GM19193 (cell line): ENCODE data around the gene CAPZB.

ENCODE experiments used
- POLR2A ChIP-seq: IDR thresholded peaks from 4 replicates; pipeline ENCODE4 v1.6.1; 2011; ENCODE audit not compliant: insufficient read depth, insufficient read length; ENCODE audit errors: extremely low read depth

Gene CAPZB

DNA sequence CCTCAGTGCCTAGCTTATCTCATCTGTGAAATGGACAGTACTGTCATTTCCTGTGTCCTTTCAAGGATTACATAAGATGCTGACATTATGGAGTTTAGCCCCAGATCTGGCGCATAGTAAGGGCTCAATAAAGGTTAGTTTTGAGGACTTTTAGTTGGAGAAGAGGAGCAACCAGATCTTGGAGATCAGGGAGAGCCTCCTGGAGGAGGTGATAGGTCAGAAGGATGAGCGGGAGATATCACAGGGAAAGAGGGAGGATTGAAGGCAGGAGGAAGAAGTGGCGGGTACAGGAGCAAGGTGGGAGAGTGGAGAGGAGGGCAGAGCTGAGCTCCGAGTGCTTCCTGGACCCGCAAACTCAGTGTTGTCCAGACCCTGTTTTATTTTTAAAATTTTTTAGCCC, 155.7 kb downstream of the CAPZB start:
- TF ChIP-seq POLR2A: no peak

DNA sequence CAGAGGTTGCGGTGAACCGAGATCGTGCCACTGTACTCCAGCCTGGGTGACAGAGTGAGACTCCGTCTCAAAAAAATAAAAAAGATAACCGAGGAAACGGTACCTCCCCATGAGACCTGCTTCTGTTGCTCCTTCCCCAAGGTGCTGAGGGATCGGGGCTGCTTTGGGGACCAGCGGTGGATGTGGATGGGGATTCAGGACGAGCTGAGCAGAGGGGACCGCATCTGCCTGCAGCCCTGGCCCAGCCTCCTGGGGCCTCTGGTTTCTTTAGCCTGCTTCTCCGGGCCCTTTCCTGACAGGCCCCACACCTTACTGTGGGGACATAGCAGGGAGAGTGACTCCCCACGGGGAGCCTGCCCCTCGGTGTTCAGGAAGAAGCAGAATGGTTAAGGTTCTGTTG, 156.2 kb downstream of the CAPZB start:
- TF ChIP-seq POLR2A: no peak

DNA sequence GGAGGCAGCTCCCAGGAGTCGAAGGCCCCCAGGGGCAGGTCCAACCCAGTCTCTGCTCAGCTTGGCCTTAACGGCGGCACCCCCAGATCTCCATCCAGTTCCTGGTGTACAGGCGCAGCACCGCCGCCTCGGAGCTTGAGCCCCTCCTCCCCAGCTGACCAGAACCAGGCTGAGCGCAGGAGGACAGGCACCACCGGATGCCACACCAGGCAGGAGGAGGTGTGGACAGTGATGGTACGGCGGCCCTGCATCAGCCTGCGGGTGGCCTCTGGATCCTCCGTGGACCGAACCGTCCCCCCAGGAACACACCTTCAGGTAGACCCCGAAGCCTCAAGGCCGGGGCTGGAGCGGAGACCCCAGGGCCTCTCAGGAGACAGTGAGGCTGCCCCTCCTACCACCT, 156.9 kb downstream of the CAPZB start:
- TF ChIP-seq POLR2A: no peak

DNA sequence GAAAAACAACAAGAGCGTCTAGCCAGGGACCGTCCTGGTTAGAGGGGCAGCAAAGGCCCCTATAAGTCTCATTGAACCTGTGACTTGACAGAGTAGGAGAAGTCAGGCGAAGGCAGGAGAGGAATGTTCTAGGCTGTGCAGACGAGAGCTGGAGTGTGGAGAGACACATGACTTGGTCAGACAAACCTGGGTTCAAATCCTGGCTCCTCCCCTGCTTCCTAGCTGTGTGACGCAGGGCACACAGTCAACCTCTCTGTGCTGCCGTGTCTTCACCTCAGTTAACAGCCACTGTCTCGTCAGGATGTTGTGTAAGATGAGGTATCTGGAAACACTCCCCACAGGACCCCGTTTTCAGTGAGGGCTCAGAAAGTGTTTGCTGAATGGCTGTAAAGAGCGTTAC, 157.6 kb downstream of the CAPZB start:
- TF ChIP-seq POLR2A: no peak

DNA sequence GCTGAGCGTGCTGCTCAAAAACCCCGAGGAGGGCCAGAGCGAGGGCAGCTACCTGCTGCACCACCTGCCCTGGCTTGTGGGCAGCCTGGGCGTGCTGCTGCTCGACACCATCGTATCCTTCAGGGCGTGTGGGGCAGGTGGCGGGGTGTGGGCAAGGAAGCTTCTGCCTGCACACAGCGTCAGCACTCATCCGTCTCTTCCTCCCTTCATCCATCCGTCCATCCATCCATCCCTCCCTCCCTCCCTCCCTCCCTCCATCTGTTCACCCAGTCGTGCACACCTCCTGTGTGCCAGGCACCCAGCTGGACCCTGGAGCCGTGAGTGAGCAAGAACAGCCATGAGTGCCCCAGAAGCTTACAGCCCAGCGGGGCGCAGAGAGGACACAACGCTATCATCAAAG, 158.0 kb downstream of the CAPZB start:
- TF ChIP-seq POLR2A: no peak

DNA sequence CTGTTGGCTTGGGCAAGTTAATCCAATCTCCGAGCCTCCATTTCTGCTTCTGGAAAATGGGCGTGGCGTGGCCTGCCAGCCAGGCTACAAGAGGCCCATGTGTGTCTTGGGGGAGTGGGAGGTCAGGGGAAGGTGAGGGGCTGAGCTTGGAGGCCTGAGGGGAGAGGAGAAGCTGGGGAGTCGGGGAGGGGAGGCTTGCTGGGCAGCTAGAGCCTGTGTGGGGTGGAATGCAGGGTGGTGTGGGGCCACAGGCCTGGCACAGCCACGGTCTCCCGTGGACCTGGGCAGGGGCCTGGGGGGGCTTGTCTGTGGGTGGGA, 158.6 kb downstream of the CAPZB start:
- no peak for TF ChIP-seq POLR2A

DNA sequence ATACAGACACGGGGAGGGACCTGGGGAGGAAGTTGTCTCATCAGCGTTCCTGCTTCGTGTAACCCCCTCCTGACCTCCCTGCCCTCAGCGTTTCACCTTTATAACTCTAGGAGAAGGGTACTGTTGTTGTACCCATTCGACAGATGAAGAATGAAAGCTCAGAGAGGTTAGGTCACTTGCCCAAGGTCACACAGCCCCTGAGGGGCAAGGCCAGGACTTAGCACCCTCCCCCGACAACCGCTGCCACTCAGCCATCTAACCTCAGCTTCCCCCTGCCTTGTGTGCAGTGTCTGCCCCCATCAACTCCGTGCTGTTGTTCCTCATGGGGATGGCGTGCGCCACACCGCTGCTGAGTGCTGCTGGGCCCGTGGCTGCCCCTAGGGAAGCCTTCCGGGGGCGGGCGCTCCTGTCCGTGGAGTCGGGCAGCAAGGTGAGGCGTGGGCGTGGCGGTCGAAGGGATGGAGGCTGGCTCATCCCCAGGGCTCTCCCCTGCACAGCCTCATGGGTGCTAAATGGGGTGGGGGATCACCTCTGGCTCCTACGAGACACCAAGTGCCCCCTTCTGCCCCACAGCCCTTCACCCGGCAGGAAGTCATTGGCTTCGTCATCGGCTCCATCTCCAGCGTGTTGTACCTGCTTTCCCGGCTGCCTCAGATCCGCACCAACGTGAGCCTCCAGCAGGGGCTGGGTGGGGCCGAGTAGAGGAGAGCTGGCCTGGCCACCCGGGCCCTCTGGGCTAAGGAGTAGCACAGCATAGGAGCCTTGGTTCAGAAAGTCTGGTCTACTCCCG, 159.2 kb downstream of the CAPZB start:
- TF ChIP-seq POLR2A: no peak

DNA sequence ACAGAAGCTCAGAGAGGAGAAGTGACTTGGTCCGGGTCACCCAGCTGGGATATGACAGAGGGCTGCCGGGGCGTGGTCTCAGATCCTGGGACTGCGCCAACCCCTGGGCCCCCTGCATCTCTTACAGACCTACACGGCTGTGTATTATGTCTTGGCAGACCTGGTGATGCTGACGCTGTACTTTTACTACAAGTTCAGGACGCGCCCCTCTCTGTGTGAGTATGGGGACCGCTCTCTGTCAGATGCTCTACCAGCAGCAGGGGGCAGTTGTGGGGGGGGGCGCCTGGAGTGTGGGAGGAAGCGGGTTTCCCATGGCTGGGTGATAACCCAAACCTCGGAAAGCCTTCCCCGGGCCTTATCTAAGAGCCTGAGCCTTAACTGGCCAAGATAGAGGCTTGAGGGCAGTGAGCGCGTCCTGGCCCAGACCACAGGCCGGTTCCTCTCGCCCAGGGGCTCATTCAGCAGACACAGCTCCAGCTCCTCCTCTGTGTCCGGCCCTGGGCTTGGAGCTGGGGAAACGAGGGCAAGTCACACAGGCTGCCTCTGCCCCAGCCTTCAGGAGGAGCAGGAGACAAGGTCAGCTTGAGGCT, 159.9 kb downstream of the CAPZB start:
- TF ChIP-seq POLR2A: no peak

DNA sequence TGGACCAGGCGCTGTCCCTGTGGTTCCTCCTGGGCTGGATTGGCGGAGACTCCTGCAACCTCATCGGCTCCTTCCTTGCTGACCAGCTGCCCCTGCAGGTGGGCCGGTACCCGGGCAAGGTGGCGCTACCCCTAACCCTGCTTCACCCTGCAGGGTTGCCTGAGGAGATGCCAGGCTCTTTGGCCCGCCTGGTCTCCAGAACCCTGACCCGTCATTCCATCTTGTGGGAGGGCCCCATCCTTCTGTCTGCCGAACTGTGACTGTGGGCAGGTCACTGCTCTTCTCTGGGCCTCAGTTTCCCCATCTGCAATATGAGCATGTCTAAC, 160.7 kb downstream of the CAPZB start:
- TF ChIP-seq POLR2A: no peak

DNA sequence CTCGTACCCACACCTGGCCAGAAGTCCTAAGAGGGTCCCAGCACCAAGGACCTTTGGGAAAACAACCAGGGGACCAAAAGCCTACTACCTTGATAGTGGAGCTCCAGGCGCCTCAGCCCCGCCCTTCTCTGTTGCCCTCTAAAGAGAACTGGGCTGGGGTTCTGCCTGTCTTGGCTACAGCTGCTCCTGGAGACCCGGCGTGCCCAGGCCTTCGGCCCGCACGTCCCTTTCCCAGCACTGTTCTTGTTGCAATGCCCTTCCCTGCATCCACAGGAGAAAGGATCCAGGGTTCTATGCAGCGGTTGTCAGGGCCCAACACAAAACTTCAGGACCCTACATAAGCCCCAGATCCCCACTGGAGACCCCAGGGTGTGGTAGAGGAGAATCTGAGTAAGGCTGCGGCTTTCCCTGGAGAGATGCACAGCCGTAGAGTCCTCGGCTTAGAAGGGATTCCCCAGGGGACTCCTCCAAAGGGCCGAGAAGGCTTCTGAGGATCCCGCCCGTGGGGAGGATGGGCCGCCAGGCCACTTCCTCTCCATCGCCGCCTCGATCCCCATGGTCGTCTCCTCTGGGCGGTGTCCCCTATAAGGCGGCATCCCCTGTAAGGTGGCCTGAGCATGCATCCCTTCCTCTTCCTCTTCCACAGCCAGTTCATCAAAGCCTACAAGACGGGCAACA, 161.2 kb downstream of the CAPZB start:
- TF ChIP-seq POLR2A: no peak

DNA sequence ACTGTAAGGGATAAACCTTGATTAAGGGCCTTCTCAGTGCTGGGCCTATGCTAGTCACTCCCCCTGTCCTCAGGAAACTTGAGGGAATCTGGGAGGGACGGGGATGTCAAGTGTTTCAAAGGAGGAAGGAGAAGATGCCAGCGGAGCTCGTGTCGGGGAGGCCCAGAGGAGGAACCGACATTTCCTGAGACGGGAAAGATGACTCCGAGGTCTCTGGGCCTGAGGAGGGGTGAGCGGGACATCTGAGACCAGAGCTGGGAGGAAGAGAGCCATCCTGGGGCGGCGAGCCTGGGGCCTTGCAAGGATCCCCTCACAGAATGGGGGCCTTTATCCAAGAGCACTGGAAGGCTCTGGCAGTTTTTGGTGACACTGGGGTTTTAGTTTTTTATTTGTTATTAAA, 162.9 kb downstream of the CAPZB start:
- TF ChIP-seq POLR2A: no peak

DNA sequence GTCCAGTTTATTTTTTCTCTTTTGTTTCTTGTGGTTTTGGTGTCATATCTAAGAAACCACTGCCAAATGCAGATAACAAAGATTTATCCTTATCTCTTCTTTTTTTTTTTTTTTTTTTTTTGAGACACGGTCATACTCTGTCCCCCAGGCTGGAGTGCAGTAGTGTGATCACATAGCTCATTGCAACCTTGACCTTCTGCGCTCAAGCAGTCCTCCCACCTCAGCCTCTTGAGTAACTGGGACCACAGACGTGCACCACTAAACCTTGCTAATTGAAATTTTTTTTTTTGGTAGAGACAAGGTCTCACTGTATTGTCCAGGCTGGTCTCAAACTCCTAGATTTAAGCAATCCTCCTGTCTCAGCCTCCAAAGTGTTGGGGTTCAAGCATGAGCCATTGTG, 164.3 kb downstream of the CAPZB start:
- TF ChIP-seq POLR2A: no peak

DNA sequence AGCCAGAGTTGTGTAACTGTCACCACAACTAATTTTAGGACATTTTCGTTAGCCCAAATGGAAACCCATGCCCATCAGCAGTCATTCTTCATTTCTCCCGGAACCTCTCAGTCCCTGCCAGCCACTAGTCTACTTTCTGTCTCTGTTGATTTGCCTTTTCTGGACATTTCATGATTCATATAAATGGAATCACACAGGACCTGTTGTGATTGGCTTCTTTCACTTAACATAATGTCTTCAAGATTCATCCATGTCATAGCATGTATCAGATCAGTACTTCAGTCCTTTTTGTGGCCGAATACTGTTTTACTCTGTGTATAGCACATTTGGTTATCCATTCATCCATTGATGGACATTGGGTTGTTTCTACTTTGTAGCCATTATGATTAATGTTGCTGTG, 166.1 kb downstream of the CAPZB start:
- no peak for TF ChIP-seq POLR2A

DNA sequence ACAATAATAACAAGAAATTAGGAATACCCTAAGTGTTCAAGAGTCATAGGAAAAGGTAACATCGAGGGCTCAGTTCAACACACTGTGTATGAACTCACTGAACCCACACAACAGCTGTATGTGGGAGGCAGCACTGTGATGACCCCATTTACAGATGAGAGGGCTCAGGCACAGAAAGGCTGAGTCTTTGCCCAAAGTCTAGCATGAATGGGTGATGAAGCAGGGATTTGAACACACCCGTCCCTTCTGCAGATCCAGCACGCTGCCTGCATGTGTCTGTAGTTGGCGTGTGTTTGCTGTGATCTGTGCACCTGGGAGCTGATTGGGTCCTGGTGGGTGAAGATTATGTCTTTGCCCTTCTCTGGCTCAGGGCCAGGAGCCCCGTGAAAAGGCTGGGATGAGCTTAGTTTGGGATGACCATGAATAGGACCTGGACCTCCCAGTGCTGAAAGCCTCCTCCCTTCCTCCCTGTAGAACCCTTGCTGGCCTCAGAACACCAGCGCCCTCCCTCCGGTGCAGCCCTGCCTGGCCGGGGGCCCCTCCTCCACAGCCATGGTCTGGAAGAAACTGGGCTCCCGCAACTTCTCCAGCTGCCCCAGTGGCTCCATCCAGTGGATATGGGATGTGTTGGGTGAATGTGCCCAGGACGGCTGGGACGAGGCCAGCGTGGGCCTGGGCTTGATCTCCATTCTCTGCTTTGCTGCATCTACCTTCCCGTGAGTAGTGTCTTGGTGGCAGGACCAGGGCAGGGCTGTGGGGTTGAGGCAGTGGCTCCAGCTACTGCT, 168.0 kb downstream of the CAPZB start:
- TF ChIP-seq POLR2A: no peak

DNA sequence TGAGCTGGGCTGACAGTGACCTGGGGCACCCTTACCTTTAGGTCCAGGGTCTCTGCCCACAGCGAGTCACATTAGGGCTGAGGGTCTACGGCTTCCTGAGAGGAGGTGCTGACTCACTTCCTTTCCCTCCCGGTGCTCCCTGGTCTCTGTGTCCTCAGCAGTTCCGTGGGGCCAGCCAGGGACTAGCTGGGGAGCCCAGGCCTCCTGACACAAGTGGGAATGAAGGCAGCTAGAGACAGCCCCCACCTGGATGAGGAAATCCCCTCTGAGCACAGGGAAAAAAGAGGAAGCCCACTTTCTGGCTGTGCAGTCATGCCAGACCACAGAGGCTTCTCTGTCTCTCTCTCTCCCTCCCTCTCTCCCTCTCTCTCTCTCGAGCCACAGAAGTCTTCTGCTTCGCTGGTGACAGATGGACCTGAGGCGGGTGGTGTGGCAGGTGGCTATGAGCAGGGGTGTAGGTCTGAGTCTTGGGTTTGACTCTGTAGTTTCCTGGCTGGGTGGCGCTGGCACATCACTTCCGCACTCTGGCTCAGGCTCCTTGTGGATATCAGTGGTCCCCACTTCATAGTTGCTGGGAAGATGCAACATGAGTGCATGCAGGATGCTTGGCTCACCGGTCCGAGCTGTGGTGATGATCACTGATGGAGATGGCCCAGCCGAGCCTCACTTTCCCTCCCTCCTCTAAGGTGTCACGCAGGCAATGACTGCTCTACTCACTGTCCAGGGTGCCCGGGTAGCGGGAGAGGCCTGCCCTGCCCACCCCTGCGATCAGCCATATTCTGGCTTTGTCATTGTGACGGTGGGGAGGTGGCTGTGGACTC, 169.8 kb downstream of the CAPZB start:
- TF ChIP-seq POLR2A: no peak
